Measurements from ENCODE around the gene COL6A3.

DNA sequence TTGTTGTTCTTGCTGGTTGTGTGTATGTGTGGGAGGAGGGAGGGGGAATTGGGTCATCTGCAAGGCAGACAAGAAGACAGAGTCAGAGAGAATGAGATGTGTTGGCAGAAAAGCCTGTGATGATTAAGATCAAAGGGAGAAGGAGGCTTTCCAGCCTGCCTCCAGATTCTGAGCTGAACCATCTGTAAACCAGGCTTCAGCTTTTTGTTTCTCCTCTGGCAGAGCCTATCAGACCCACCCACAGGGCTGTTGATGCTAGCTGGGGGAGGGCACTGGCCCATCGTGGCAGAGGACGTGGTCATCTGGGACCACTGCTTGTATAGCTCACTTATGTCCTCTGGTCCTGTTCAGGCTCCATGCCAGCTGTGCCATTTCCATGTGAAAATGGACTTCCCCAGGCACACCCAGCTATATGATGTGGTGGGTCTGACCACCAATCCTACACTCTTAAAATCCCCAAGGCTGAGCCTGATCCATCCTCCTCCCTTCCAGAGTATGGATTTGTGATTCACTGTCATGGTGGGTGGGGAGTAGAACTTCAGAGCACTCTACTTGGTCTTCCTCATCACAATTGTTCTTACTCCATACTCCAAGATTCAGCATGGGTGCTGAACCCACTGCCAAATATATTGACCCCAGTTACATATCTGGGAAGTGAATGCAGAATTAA lies 27.8 kb upstream of the COL6A3 start:
- TF ChIP-seq, protein P1, sequence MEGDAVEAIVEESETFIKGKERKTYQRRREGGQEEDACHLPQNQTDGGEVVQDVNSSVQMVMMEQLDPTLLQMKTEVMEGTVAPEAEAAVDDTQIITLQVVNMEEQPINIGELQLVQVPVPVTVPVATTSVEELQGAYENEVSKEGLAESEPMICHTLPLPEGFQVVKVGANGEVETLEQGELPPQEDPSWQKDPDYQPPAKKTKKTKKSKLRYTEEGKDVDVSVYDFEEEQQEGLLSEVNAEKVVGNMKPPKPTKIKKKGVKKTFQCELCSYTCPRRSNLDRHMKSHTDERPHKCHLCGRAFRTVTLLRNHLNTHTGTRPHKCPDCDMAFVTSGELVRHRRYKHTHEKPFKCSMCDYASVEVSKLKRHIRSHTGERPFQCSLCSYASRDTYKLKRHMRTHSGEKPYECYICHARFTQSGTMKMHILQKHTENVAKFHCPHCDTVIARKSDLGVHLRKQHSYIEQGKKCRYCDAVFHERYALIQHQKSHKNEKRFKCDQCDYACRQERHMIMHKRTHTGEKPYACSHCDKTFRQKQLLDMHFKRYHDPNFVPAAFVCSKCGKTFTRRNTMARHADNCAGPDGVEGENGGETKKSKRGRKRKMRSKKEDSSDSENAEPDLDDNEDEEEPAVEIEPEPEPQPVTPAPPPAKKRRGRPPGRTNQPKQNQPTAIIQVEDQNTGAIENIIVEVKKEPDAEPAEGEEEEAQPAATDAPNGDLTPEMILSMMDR (conservative IDR thresholded peaks at IDR 0.05 in 1 of 2, IDR thresholded peaks at IDR 0.05 in 1 of 2; ENCODE audit: low read depth in 1 of 2, low read length in 2 of 2) = no peak
- no peak for TF ChIP-seq EZH2 (IDR thresholded peaks at IDR 0.05; ENCODE audit: low read length, missing control alignments)
